ENCODE results near the gene PRDX6.
"Not testable (repeated sequence)": the region's sequence is repeated elsewhere in the genome, so short reads cannot be mapped to it uniquely, and the experiment has no call there.

The PRDX6 gene

GRCh38 chr1:173444757-173445156, 32.4 kb upstream of the PRDX6 start:
- Histone ChIP-seq H3K27me3 (ENCODE audit: insufficient read depth, low read length) (no peaks in the 10 kb centered on the region), H3K9me3 (ENCODE audit: insufficient read depth, low read depth, low read length) (peaks cover 25% of the 10 kb centered on the region), H3K36me3 (ENCODE audit: insufficient read depth, low read length) (peaks cover 18% of the 10 kb centered on the region), H3K4me1 (ENCODE audit: insufficient read depth, low read length) (peaks cover 41% of the 10 kb centered on the region), H3K27ac (ENCODE audit: low read depth, low read length) (peak overlapping the region; percentile 67; the same call in 1 of the 2 replicates), H3K9ac (ENCODE audit: low read depth, low read length) (no peak overlapping the region), H3K4me3 (ENCODE audit: low read length) (no peak overlapping the region)
- WGBS: 79% methylated on average over 1 of the region's 1 CpG

DNA sequence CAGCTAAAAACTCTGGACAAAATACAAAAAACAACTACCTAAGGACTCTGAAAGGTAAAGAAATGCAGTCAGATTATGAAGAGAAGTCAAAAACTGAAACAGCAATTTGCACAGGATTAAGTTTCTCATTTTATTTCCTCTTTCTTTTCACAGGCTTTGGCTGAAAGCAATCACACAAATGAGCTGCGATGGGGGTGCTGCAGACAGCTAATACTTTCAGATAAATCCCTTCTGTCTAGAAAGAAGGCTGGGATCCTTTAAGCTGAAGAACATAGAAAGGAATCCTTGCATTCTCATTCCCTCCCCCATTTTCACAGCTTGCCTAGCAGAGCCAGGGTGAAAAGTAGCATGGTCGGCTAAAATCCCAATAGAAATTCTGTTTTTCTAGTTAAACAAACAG, 32.0 kb upstream of the PRDX6 start:
- Histone ChIP-seq H3K4me1 (ENCODE audit: insufficient read depth, low read length) (peaks cover 45% of the 10 kb centered on the region), H3K27ac (ENCODE audit: low read depth, low read length) (peak overlapping the region; percentile 67), H3K9me3 (ENCODE audit: insufficient read depth, low read depth, low read length) (peaks cover 25% of the 10 kb centered on the region), H3K27me3 (ENCODE audit: insufficient read depth, low read length) (no peaks in the 10 kb centered on the region), H3K4me3 (ENCODE audit: low read length) (no peak overlapping the region), H3K9ac (ENCODE audit: low read depth, low read length) (no peak overlapping the region), H3K36me3 (ENCODE audit: insufficient read depth, low read length) (peaks cover 18% of the 10 kb centered on the region)
- WGBS: 52% methylated on average over 2 of the region's 2 CpGs

GRCh38 chr1:173445656-173446055, 31.5 kb upstream of the PRDX6 start:
- Histone ChIP-seq H3K4me1 (ENCODE audit: insufficient read depth, low read length) (peaks cover 46% of the 10 kb centered on the region), H3K27ac (ENCODE audit: low read depth, low read length) (peak overlapping the region; percentile 67), H3K4me3 (ENCODE audit: low read length) (no peak overlapping the region), H3K27me3 (ENCODE audit: insufficient read depth, low read length) (no peaks in the 10 kb centered on the region), H3K9me3 (ENCODE audit: insufficient read depth, low read depth, low read length) (peaks cover 25% of the 10 kb centered on the region), H3K9ac (ENCODE audit: low read depth, low read length) (no peak overlapping the region), H3K36me3 (ENCODE audit: insufficient read depth, low read length) (peaks cover 18% of the 10 kb centered on the region)
- 88% methylated on average over 3 of the region's 3 CpGs for WGBS

DNA sequence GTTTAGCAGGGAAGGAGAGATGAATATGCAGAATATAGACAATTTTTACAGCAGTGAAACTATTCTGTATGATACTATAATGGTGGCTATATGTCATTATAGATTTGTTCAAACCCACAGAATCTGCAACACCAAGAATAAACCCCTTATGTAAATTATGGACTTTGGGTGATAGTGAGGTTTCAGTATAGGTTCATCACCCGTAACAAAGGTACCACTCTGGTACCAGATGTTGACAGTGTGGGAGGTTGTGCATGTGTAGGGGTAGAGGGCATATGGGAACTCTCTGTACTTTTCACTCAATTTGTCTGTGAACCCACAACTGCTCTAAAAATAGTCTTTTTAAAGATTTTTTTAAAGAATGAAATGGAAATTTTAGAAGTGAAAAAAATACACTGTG, 29.9 kb upstream of the PRDX6 start:
- Histone ChIP-seq H3K27ac (ENCODE audit: low read depth, low read length) (no peak overlapping the region), H3K27me3 (ENCODE audit: insufficient read depth, low read length) (no peaks in the 10 kb centered on the region), H3K4me3 (ENCODE audit: low read length) (no peak overlapping the region), H3K36me3 (ENCODE audit: insufficient read depth, low read length) (peaks cover 15% of the 10 kb centered on the region), H3K4me1 (ENCODE audit: insufficient read depth, low read length) (peaks cover 46% of the 10 kb centered on the region), H3K9me3 (ENCODE audit: insufficient read depth, low read depth, low read length) (peaks cover 25% of the 10 kb centered on the region), H3K9ac (ENCODE audit: low read depth, low read length) (no peak overlapping the region)
- 100% methylated on average over 1 of the region's 1 CpG for WGBS

- peaks cover 45% of the 10 kb centered on the region for H3K4me1 ChIP-seq (ENCODE audit: insufficient read depth, low read length)
- no peak overlapping the region for H3K4me3 ChIP-seq (ENCODE audit: low read length)
- peaks cover 25% of the 10 kb centered on the region for H3K9me3 ChIP-seq (ENCODE audit: insufficient read depth, low read depth, low read length)
- peaks cover 15% of the 10 kb centered on the region for H3K36me3 ChIP-seq (ENCODE audit: insufficient read depth, low read length)
- no peaks in the 10 kb centered on the region for H3K27me3 ChIP-seq (ENCODE audit: insufficient read depth, low read length)
- 43% methylated on average over 1 of the region's 2 CpGs for WGBS
- peak overlapping the region; percentile 38; the same call in 1 of the 2 replicates for H3K9ac ChIP-seq (ENCODE audit: low read depth, low read length)
- H3K27ac ChIP-seq (ENCODE audit: low read depth, low read length): peak overlapping the region; percentile 82
Measured at GRCh38 chr1:173448945-173449344, 28.2 kb upstream of the PRDX6 start.

GRCh38 chr1:173451981-173452380, 25.2 kb upstream of the PRDX6 start:
- Histone ChIP-seq H3K27ac (ENCODE audit: low read depth, low read length) (no peak overlapping the region), H3K9me3 (ENCODE audit: insufficient read depth, low read depth, low read length) (peaks cover 11% of the 10 kb centered on the region), H3K27me3 (ENCODE audit: insufficient read depth, low read length) (no peaks in the 10 kb centered on the region), H3K36me3 (ENCODE audit: insufficient read depth, low read length) (peaks cover 3% of the 10 kb centered on the region; the same call in 1 of the 2 replicates), H3K4me1 (ENCODE audit: insufficient read depth, low read length) (peaks cover 33% of the 10 kb centered on the region), H3K9ac (ENCODE audit: low read depth, low read length) (no peak overlapping the region), H3K4me3 (ENCODE audit: low read length) (no peak overlapping the region)
- 98% methylated on average over 2 of the region's 2 CpGs for WGBS

- Histone ChIP-seq H3K27me3 (ENCODE audit: insufficient read depth, low read length) (no peaks in the 10 kb centered on the region), H3K9me3 (ENCODE audit: insufficient read depth, low read depth, low read length) (no peaks in the 10 kb centered on the region), H3K4me1 (ENCODE audit: insufficient read depth, low read length) (peaks cover 23% of the 10 kb centered on the region), H3K9ac (ENCODE audit: low read depth, low read length) (no peak overlapping the region), H3K27ac (ENCODE audit: low read depth, low read length) (peak overlapping the region; percentile 27; the same call in 1 of the 2 replicates), H3K4me3 (ENCODE audit: low read length) (no peak overlapping the region), H3K36me3 (ENCODE audit: insufficient read depth, low read length) (no peaks in the 10 kb centered on the region)
Measured at GRCh38 chr1:173453982-173454381, 23.2 kb upstream of the PRDX6 start.

GRCh38 chr1:173454966-173455524, 22.1 kb upstream of the PRDX6 start:
- Histone ChIP-seq H3K4me3 (ENCODE audit: low read length) (no peak overlapping the region), H3K36me3 (ENCODE audit: insufficient read depth, low read length) (peaks cover 4% of the 10 kb centered on the region; the same call in 1 of the 2 replicates), H3K27ac (ENCODE audit: low read depth, low read length) (no peak overlapping the region), H3K27me3 (ENCODE audit: insufficient read depth, low read length) (no peaks in the 10 kb centered on the region), H3K9me3 (ENCODE audit: insufficient read depth, low read depth, low read length) (no peaks in the 10 kb centered on the region), H3K4me1 (ENCODE audit: insufficient read depth, low read length) (peaks cover 12% of the 10 kb centered on the region), H3K9ac (ENCODE audit: low read depth, low read length) (no peak overlapping the region)
- 84% methylated on average over 4 of the region's 4 CpGs for WGBS

GRCh38 chr1:173459885-173460284, 17.2 kb upstream of the PRDX6 start:
- WGBS: 91% methylated on average over 4 of the region's 4 CpGs
- Histone ChIP-seq H3K27ac (ENCODE audit: low read depth, low read length) (no peak overlapping the region), H3K4me3 (ENCODE audit: low read length) (no peak overlapping the region), H3K4me1 (ENCODE audit: insufficient read depth, low read length) (no peaks in the 10 kb centered on the region), H3K9me3 (ENCODE audit: insufficient read depth, low read depth, low read length) (no peaks in the 10 kb centered on the region), H3K36me3 (ENCODE audit: insufficient read depth, low read length) (peaks cover 21% of the 10 kb centered on the region; the same call in 1 of the 2 replicates), H3K9ac (ENCODE audit: low read depth, low read length) (no peak overlapping the region), H3K27me3 (ENCODE audit: insufficient read depth, low read length) (no peaks in the 10 kb centered on the region)

DNA sequence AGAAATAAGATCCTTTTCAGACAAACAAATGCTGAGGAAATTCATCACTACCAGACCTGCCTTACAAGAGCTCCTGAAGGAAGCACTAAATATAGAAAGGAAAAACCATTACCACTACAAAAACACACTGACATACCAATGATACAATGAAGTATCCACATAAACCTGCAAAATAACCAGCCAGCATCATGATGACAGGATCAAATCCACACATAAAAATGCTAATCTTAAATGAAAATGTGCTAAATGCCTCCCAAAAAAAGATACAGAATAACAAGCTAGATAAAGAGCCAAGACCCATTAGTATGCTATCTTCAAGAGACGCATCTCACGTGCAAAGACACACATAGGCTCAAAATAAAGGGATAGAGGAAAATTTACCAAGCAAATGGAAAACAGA, 14.5 kb upstream of the PRDX6 start:
- H3K4me1 ChIP-seq (ENCODE audit: insufficient read depth, low read length); H3K9ac ChIP-seq (ENCODE audit: low read depth, low read length); H3K27ac ChIP-seq (ENCODE audit: low read depth, low read length); H3K4me3 ChIP-seq (ENCODE audit: low read length); H3K27me3 ChIP-seq (ENCODE audit: insufficient read depth, low read length): not testable (repeated sequence)
- WGBS: 100% methylated on average over 2 of the region's 2 CpGs
- Histone ChIP-seq H3K9me3 (ENCODE audit: insufficient read depth, low read depth, low read length) (peaks cover 18% of the 10 kb centered on the region), H3K36me3 (ENCODE audit: insufficient read depth, low read length) (peaks cover 26% of the 10 kb centered on the region; the same call in 1 of the 2 replicates)

DNA sequence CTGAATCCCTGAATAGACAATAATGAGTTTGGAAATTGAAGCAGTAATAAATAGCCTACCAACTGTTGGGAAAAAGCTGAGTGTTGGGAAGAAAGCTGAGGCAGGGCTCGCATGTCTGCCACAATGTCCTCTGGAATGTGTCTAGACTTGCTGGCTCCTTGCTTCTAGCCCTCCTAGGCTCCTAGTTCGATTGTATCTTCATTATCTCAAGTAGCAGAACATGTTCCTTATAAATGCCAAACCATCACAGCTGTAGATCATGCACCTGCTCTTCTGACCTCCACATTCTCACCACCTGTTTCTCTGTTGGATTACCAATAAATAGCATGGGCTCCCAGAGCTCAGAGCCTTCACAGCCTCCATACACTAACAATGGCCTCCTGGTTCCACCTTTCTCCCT, 12.9 kb upstream of the PRDX6 start:
- H3K4me1 ChIP-seq (ENCODE audit: insufficient read depth, low read length); H3K9ac ChIP-seq (ENCODE audit: low read depth, low read length); H3K4me3 ChIP-seq (ENCODE audit: low read length); H3K27me3 ChIP-seq (ENCODE audit: insufficient read depth, low read length); H3K27ac ChIP-seq (ENCODE audit: low read depth, low read length): not testable (repeated sequence)
- 95% methylated on average over 2 of the region's 2 CpGs for WGBS
- Histone ChIP-seq H3K36me3 (ENCODE audit: insufficient read depth, low read length) (peaks cover 31% of the 10 kb centered on the region), H3K9me3 (ENCODE audit: insufficient read depth, low read depth, low read length) (peaks cover 19% of the 10 kb centered on the region)

DNA sequence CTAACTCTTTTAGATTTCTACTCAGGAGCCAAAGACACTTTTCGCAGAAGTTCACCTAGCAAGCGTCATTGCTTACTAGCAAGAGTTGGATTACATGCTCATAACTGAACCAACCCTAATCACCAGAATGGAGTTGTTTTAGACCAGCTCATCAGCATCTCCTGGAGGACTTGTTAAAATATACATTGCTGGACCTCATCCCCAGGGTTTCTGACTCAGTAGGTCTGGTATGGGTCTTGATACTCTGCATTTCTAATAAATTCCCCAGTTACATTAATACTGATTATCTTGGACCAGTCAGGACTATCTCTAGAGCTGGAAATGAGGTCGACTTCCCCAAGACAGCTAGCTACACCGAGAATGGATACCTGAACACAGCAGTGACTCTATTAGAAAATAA, 9.7 kb upstream of the PRDX6 start:
- Histone ChIP-seq H3K4me3 (ENCODE audit: low read length) (no peak overlapping the region), H3K9me3 (ENCODE audit: insufficient read depth, low read depth, low read length) (peaks cover 49% of the 10 kb centered on the region), H3K4me1 (ENCODE audit: insufficient read depth, low read length) (no peaks in the 10 kb centered on the region), H3K27me3 (ENCODE audit: insufficient read depth, low read length) (no peaks in the 10 kb centered on the region), H3K27ac (ENCODE audit: low read depth, low read length) (no peak overlapping the region), H3K9ac (ENCODE audit: low read depth, low read length) (no peak overlapping the region), H3K36me3 (ENCODE audit: insufficient read depth, low read length) (peaks cover 27% of the 10 kb centered on the region)
- WGBS: 99% methylated on average over 4 of the region's 4 CpGs

All from HUES64 (cell line).